ENCODE data around the gene HOMER2.

DNA sequence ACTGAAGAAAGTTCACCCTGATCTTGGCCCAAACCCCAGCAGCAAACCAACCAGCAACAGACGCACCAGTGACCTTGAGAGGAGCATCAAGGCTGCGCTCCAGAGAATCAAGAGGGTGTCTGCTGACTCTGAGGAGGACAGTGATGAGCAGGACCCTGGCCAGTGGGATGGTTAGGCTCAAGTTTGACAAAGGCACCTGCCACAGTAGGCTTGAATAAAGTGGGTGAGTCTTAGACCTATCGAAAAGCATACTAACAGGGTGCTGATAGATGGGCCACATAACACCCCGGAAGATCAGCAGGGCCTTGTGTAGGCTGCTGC, 119.2 kb downstream of the HOMER2 start:
- TF ChIP-seq, protein P1, sequence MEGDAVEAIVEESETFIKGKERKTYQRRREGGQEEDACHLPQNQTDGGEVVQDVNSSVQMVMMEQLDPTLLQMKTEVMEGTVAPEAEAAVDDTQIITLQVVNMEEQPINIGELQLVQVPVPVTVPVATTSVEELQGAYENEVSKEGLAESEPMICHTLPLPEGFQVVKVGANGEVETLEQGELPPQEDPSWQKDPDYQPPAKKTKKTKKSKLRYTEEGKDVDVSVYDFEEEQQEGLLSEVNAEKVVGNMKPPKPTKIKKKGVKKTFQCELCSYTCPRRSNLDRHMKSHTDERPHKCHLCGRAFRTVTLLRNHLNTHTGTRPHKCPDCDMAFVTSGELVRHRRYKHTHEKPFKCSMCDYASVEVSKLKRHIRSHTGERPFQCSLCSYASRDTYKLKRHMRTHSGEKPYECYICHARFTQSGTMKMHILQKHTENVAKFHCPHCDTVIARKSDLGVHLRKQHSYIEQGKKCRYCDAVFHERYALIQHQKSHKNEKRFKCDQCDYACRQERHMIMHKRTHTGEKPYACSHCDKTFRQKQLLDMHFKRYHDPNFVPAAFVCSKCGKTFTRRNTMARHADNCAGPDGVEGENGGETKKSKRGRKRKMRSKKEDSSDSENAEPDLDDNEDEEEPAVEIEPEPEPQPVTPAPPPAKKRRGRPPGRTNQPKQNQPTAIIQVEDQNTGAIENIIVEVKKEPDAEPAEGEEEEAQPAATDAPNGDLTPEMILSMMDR (conservative IDR thresholded peaks at IDR 0.05; ENCODE audit: low read depth, low read length): no peak
- TF ChIP-seq SMC3 (IDR thresholded peaks at IDR 0.05; ENCODE audit: low read depth, low read length): no peak
- TF ChIP-seq RCOR1 (IDR thresholded peaks at IDR 0.05; ENCODE audit: insufficient replicate concordance, low read length): no peak
- no peak for TF ChIP-seq POLR2A (IDR thresholded peaks at IDR 0.05; ENCODE audit: low read depth, low read length)
- TF ChIP-seq NFE2L2 (IDR thresholded peaks at IDR 0.05; ENCODE audit: low read depth, low read length): no peak
- no peak for TF ChIP-seq CEBPB (IDR thresholded peaks at IDR 0.05; ENCODE audit: low read depth, low read length)
- no peak for TF ChIP-seq ELK1 (IDR thresholded peaks at IDR 0.05; ENCODE audit: borderline replicate concordance, low read depth, low read length)
- no peak for TF ChIP-seq BHLHE40 (IDR thresholded peaks at IDR 0.05; ENCODE audit: low read depth, low read length)
- no peak for TF ChIP-seq FOS (IDR thresholded peaks at IDR 0.05; ENCODE audit: low read depth, low read length)
- TF ChIP-seq USF2 (IDR thresholded peaks at IDR 0.05; ENCODE audit: low read depth, low read length): no peak
